ENCODE data around the gene EXOC4. TPM values are rescaled to one million over a fixed set of nuclear protein-coding genes. Genes with fewer than 3 reads are reported as not detected.

EXOC4 gene
- total RNA-seq, 1 experiment from 2014 or later = 62.4 TPM

GRCh38 chr7:133536450-133536849 lies 283.6 kb downstream of the EXOC4 start:
- no peak for DNase-seq
- Histone ChIP-seq H3K9me3 (replicated peaks) (no peaks in the 10 kb centered on the region), H3K27ac (no peak overlapping the region)

GRCh38 chr7:133539016-133539415 lies 286.1 kb downstream of the EXOC4 start:
- Histone ChIP-seq H3K36me3 (no peaks in the 10 kb centered on the region), H3K27ac (no peak overlapping the region)
- DNase-seq = no peak

More at GRCh38 chr7:133536450-133536849, 283.6 kb downstream of the EXOC4 start:
- H3K27me3 ChIP-seq = no peaks in the 10 kb centered on the region
- no peaks in the 10 kb centered on the region for H3K36me3 ChIP-seq
- H3K4me1 ChIP-seq = peaks cover 21% of the 10 kb centered on the region
- H3K4me3 ChIP-seq = no peak overlapping the region

GRCh38 chr7:133540096-133540860 lies 287.4 kb downstream of the EXOC4 start:
- Histone ChIP-seq H3K4me1 (peaks cover 11% of the 10 kb centered on the region), H3K9me3 (replicated peaks) (no peaks in the 10 kb centered on the region), H3K36me3 (no peaks in the 10 kb centered on the region), H3K4me3 (no peak overlapping the region), H3K27me3 (no peaks in the 10 kb centered on the region), H3K27ac (no peak overlapping the region)
- no peak for DNase-seq

More at GRCh38 chr7:133539016-133539415, 286.1 kb downstream of the EXOC4 start:
- Histone ChIP-seq H3K4me3 (no peak overlapping the region), H3K27me3 (no peaks in the 10 kb centered on the region), H3K4me1 (peaks cover 20% of the 10 kb centered on the region), H3K9me3 (replicated peaks) (no peaks in the 10 kb centered on the region)

GRCh38 chr7:133542209-133542780 lies 289.4 kb downstream of the EXOC4 start:
- no peak for DNase-seq
- no peaks in the 10 kb centered on the region for H3K9me3 ChIP-seq (replicated peaks)
- H3K27me3 ChIP-seq = no peaks in the 10 kb centered on the region
- no peak overlapping the region for H3K4me3 ChIP-seq
- no peaks in the 10 kb centered on the region for H3K36me3 ChIP-seq
- H3K4me1 ChIP-seq = peaks cover 7% of the 10 kb centered on the region; the same call in 1 of the 2 replicates
- H3K27ac ChIP-seq = no peak overlapping the region

- Histone ChIP-seq H3K4me3 (no peak overlapping the region), H3K36me3 (no peaks in the 10 kb centered on the region), H3K27me3 (no peaks in the 10 kb centered on the region), H3K9me3 (replicated peaks) (no peaks in the 10 kb centered on the region), H3K27ac (no peak overlapping the region), H3K4me1 (peaks cover 7% of the 10 kb centered on the region; the same call in 1 of the 2 replicates)
- DNase-seq = no peak
These were observed 290.8 kb downstream of the EXOC4 start for GRCh38 chr7:133543657-133544056.

GRCh38 chr7:133545618-133546017 lies 292.7 kb downstream of the EXOC4 start:
- no peaks in the 10 kb centered on the region for H3K27me3 ChIP-seq
- DNase-seq = peak; percentile 9 to 57
- H3K36me3 ChIP-seq = no peaks in the 10 kb centered on the region
- H3K4me1 ChIP-seq = peaks cover 7% of the 10 kb centered on the region; the same call in 1 of the 2 replicates
- H3K27ac ChIP-seq = no peak overlapping the region
- H3K4me3 ChIP-seq = no peak overlapping the region
- no peaks in the 10 kb centered on the region for H3K9me3 ChIP-seq (replicated peaks)

- Histone ChIP-seq H3K9me3 (replicated peaks) (no peaks in the 10 kb centered on the region), H3K27ac (no peak overlapping the region), H3K4me3 (no peak overlapping the region), H3K27me3 (no peaks in the 10 kb centered on the region), H3K36me3 (no peaks in the 10 kb centered on the region), H3K4me1 (peaks cover 7% of the 10 kb centered on the region; the same call in 1 of the 2 replicates)
- DNase-seq = no peak
These were observed 295.1 kb downstream of the EXOC4 start for GRCh38 chr7:133547981-133548380.

- H3K4me3 ChIP-seq = no peak overlapping the region
- no peaks in the 10 kb centered on the region for H3K36me3 ChIP-seq
- DNase-seq = no peak
- peaks cover 7% of the 10 kb centered on the region; the same call in 1 of the 2 replicates for H3K4me1 ChIP-seq
- no peak overlapping the region for H3K27ac ChIP-seq
- no peaks in the 10 kb centered on the region for H3K9me3 ChIP-seq (replicated peaks)
- no peaks in the 10 kb centered on the region for H3K27me3 ChIP-seq
These were observed 296.8 kb downstream of the EXOC4 start for GRCh38 chr7:133549633-133550032.

- no peaks in the 10 kb centered on the region for H3K27me3 ChIP-seq
- H3K27ac ChIP-seq = no peak overlapping the region
- no peaks in the 10 kb centered on the region for H3K36me3 ChIP-seq
- H3K4me3 ChIP-seq = no peak overlapping the region
- peaks cover 7% of the 10 kb centered on the region; the same call in 1 of the 2 replicates for H3K4me1 ChIP-seq
- DNase-seq = no peak
- H3K9me3 ChIP-seq (replicated peaks) = no peaks in the 10 kb centered on the region
These were observed 297.3 kb downstream of the EXOC4 start for GRCh38 chr7:133550145-133550544.

GRCh38 chr7:133550811-133551210 lies 297.9 kb downstream of the EXOC4 start:
- Histone ChIP-seq H3K4me3 (no peak overlapping the region), H3K36me3 (no peaks in the 10 kb centered on the region), H3K4me1 (peaks cover 1% of the 10 kb centered on the region; the same call in 1 of the 2 replicates), H3K9me3 (replicated peaks) (no peaks in the 10 kb centered on the region), H3K27ac (no peak overlapping the region), H3K27me3 (no peaks in the 10 kb centered on the region)
- DNase-seq = no peak

GRCh38 chr7:133551466-133551865 lies 298.6 kb downstream of the EXOC4 start:
- no peaks in the 10 kb centered on the region for H3K9me3 ChIP-seq (replicated peaks)
- no peaks in the 10 kb centered on the region for H3K36me3 ChIP-seq
- H3K4me3 ChIP-seq = no peak overlapping the region
- H3K27ac ChIP-seq = no peak overlapping the region
- no peak for DNase-seq
- H3K27me3 ChIP-seq = no peaks in the 10 kb centered on the region
- H3K4me1 ChIP-seq = no peaks in the 10 kb centered on the region

GRCh38 chr7:133552079-133552478 lies 299.2 kb downstream of the EXOC4 start:
- Histone ChIP-seq H3K4me3 (no peak overlapping the region), H3K9me3 (replicated peaks) (no peaks in the 10 kb centered on the region), H3K4me1 (no peaks in the 10 kb centered on the region), H3K36me3 (no peaks in the 10 kb centered on the region), H3K27me3 (no peaks in the 10 kb centered on the region), H3K27ac (no peak overlapping the region)
- no peak for DNase-seq

- Histone ChIP-seq H3K36me3 (no peaks in the 10 kb centered on the region), H3K27me3 (no peaks in the 10 kb centered on the region; the same call in 1 of the 2 replicates), H3K9me3 (replicated peaks) (no peaks in the 10 kb centered on the region), H3K4me3 (no peak overlapping the region), H3K4me1 (no peaks in the 10 kb centered on the region), H3K27ac (no peak overlapping the region)
- DNase-seq = no peak
These were observed 301.5 kb downstream of the EXOC4 start for GRCh38 chr7:133554330-133554729.

- no peaks in the 10 kb centered on the region; the same call in 1 of the 2 replicates for H3K27me3 ChIP-seq
- H3K36me3 ChIP-seq = no peaks in the 10 kb centered on the region
- no peak overlapping the region for H3K4me3 ChIP-seq
- H3K27ac ChIP-seq = no peak overlapping the region
- no peaks in the 10 kb centered on the region for H3K4me1 ChIP-seq
- H3K9me3 ChIP-seq (replicated peaks) = no peaks in the 10 kb centered on the region
- no peak for DNase-seq
These were observed 303.2 kb downstream of the EXOC4 start for GRCh38 chr7:133556048-133556447.

GRCh38 chr7:133556553-133556952 lies 303.7 kb downstream of the EXOC4 start:
- no peak overlapping the region for H3K27ac ChIP-seq
- H3K36me3 ChIP-seq = no peaks in the 10 kb centered on the region
- H3K4me1 ChIP-seq = no peaks in the 10 kb centered on the region
- no peak for DNase-seq
- H3K9me3 ChIP-seq (replicated peaks) = no peaks in the 10 kb centered on the region
- no peaks in the 10 kb centered on the region; the same call in 1 of the 2 replicates for H3K27me3 ChIP-seq
- no peak overlapping the region for H3K4me3 ChIP-seq

All from SJCRH30 (cell line).